Measurements from ENCODE around the gene HMGXB3. TPM values are rescaled to one million over a fixed set of nuclear protein-coding genes. Genes with fewer than 3 reads are reported as not detected.

Gene HMGXB3
- total and polyA plus RNA-seq, 4 experiments from 2014 or later: 8.5 to 35.4 (median 25.0) TPM

DNA sequence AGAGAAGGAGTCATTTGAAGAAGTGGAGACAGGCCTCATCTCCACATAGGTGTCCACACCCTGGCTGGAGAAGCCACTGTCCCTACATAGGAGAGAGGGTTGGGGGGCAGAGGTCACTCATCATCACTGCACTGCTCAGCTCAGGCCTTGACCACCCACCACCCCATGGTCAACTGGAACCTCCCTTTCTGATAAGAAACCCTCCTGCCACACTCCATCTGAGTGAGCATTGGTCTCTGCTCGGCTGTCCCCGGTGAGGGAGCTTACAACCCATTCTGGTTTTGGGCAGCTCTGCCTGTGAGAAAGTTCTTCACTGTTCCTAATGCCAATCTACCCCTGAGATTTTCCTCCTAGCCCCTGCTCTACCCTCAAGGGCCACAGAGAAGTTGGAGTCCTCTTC is 57.0 kb downstream of the HMGXB3 start:
- H3K27ac ChIP-seq (ENCODE audit: low read depth, low read length): no peak overlapping the region
- no peaks in the 10 kb centered on the region for H3K9me3 ChIP-seq (ENCODE audit: control insufficient read depth in 1 of 2, low read length in 2 of 2)
- H3K4me1 ChIP-seq (ENCODE audit: insufficient read depth, low read length): no peaks in the 10 kb centered on the region
- Mint-ChIP-seq H3K27ac (peak overlapping the region in 2 of 7 donors; percentile 2 to 58), H3K36me3 (peaks cover 11 to 30% of the 10 kb centered on the region in 2 donors), H3K4me1 (peaks cover 0 to 4% (median 1%) of the 10 kb centered on the region in 4 donors), H3K9me3 (no peaks in the 10 kb centered on the region), H3K27me3 (no peaks in the 10 kb centered on the region), H3K4me3 (no peak overlapping the region)
- H3K36me3 ChIP-seq (ENCODE audit: insufficient read depth, low read length): peaks cover 8% of the 10 kb centered on the region
- intact Hi-C loops (cut with micrococcal nuclease): no loop called here
- POLR2A ChIA-PET (ENCODE audit: partially characterized antibody): no interaction called here
- no peaks in the 10 kb centered on the region for H3K27me3 ChIP-seq (ENCODE audit: insufficient read depth, low read length)
- no peak overlapping the region for H3K4me3 ChIP-seq (ENCODE audit: low read length in 2 of 2)
- CTCF ChIA-PET (ENCODE audit: partially characterized antibody): no interaction called here
- no peak for DNase-seq

DNA sequence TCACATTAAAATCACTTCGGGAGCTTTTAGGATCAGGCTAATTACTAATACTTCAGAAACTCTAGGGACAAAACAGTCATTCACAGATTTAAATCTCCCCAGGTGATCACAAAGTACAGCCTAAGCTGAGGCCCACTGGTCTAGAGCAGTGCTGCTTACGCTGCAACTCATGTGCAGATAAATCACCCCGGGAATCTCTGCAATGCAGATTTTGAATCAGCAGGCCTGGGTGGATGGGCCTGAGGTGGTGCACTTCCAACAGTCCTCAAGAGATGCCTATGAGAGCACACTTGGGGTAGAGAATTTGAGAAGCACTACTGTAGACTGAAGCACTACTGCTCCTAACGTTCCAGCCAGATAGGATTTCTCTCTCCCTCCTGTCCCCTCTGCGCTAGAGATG is 57.5 kb downstream of the HMGXB3 start:
- no peak for DNase-seq
- Histone ChIP-seq H3K36me3 (ENCODE audit: insufficient read depth, low read length) (peaks cover 5% of the 10 kb centered on the region), H3K9me3 (ENCODE audit: control insufficient read depth in 1 of 2, low read length in 2 of 2) (no peaks in the 10 kb centered on the region), H3K4me3 (ENCODE audit: low read length in 2 of 2) (no peak overlapping the region), H3K27me3 (ENCODE audit: insufficient read depth, low read length) (no peaks in the 10 kb centered on the region), H3K27ac (ENCODE audit: low read depth, low read length) (no peak overlapping the region), H3K4me1 (ENCODE audit: insufficient read depth, low read length) (no peaks in the 10 kb centered on the region)
- ChIA-PET POLR2A (ENCODE audit: partially characterized antibody) (no interaction called here), CTCF (ENCODE audit: partially characterized antibody) (no interaction called here)
- peak overlapping the region in 2 of 7 donors; percentile 2 to 58 for H3K27ac Mint-ChIP-seq
- no peak overlapping the region for H3K4me3 Mint-ChIP-seq
- no peaks in the 10 kb centered on the region for H3K9me3 Mint-ChIP-seq
- intact Hi-C loops (cut with micrococcal nuclease): no loop called here
- peaks cover 6 to 25% of the 10 kb centered on the region in 2 donors for H3K36me3 Mint-ChIP-seq
- H3K4me1 Mint-ChIP-seq: peaks cover 0 to 4% (median 2%) of the 10 kb centered on the region in 4 donors
- H3K27me3 Mint-ChIP-seq: peaks cover 0 to 1% of the 10 kb centered on the region in 2 donors

GRCh38 chr5:150058480-150059126 is 58.1 kb downstream of the HMGXB3 start:
- Histone ChIP-seq H3K9me3 (ENCODE audit: control insufficient read depth in 1 of 2, low read length in 2 of 2) (no peaks in the 10 kb centered on the region), H3K4me1 (ENCODE audit: insufficient read depth, low read length) (no peaks in the 10 kb centered on the region), H3K27ac (ENCODE audit: low read depth, low read length) (no peak overlapping the region), H3K36me3 (ENCODE audit: insufficient read depth, low read length) (peaks cover 3% of the 10 kb centered on the region), H3K4me3 (ENCODE audit: low read length in 2 of 2) (no peak overlapping the region), H3K27me3 (ENCODE audit: insufficient read depth, low read length) (no peaks in the 10 kb centered on the region)
- no peak overlapping the region for H3K27ac Mint-ChIP-seq
- CTCF ChIA-PET (ENCODE audit: partially characterized antibody): no interaction called here
- H3K4me3 Mint-ChIP-seq: no peak overlapping the region
- H3K36me3 Mint-ChIP-seq: peaks cover under 1 to 19% of the 10 kb centered on the region in 2 donors
- peaks cover 0 to 1% of the 10 kb centered on the region in 2 donors for H3K27me3 Mint-ChIP-seq
- no peaks in the 10 kb centered on the region for H3K9me3 Mint-ChIP-seq
- DNase-seq: no peak
- intact Hi-C loops (cut with micrococcal nuclease): no loop called here
- H3K4me1 Mint-ChIP-seq: peaks cover 0 to 4% (median 2%) of the 10 kb centered on the region in 4 donors
- POLR2A ChIA-PET (ENCODE audit: partially characterized antibody): no interaction called here

GRCh38 chr5:150059623-150060022 is 59.1 kb downstream of the HMGXB3 start:
- Mint-ChIP-seq H3K36me3 (peaks cover 0 to 9% of the 10 kb centered on the region in 2 donors), H3K27me3 (peaks cover 0 to 1% of the 10 kb centered on the region in 2 donors), H3K9me3 (no peaks in the 10 kb centered on the region), H3K4me1 (peaks cover 0 to 4% (median 2%) of the 10 kb centered on the region in 4 donors), H3K27ac (no peak overlapping the region), H3K4me3 (no peak overlapping the region)
- no peak for DNase-seq
- Histone ChIP-seq H3K36me3 (ENCODE audit: insufficient read depth, low read length) (no peaks in the 10 kb centered on the region), H3K27me3 (ENCODE audit: insufficient read depth, low read length) (no peaks in the 10 kb centered on the region), H3K27ac (ENCODE audit: low read depth, low read length) (no peak overlapping the region), H3K9me3 (ENCODE audit: control insufficient read depth in 1 of 2, low read length in 2 of 2) (no peaks in the 10 kb centered on the region), H3K4me1 (ENCODE audit: insufficient read depth, low read length) (no peaks in the 10 kb centered on the region), H3K4me3 (ENCODE audit: low read length in 2 of 2) (no peak overlapping the region)
- ChIA-PET CTCF (ENCODE audit: partially characterized antibody) (no interaction called here), POLR2A (ENCODE audit: partially characterized antibody) (no interaction called here)
- intact Hi-C loops (cut with micrococcal nuclease): no loop called here

DNA sequence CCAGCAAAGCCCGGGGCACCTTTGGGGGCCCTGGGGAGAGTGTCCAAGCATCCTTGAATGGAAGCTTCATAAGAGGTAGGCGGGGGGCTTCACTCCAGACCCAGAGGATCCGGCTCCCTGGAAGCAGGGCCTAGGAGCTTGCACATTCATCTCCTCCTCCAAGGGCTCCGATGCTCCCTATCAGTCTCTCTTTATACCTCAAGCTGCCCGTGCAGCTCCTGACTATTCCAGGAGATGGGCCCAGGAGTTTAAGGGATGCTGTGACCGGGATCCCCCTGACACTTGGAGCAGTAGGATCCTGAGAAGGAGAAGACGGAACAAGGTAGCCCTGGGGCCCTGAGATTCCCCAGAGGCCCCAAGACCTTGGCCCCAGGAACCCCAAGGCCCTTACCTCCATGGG is 59.9 kb downstream of the HMGXB3 start:
- Mint-ChIP-seq H3K27ac (no peak overlapping the region), H3K4me1 (peaks cover 0 to 4% (median 2%) of the 10 kb centered on the region in 4 donors), H3K27me3 (peaks cover 0 to 1% of the 10 kb centered on the region in 2 donors), H3K4me3 (no peak overlapping the region), H3K9me3 (no peaks in the 10 kb centered on the region), H3K36me3 (peaks cover 0 to 6% of the 10 kb centered on the region in 2 donors)
- DNase-seq: no peak
- Histone ChIP-seq H3K4me1 (ENCODE audit: insufficient read depth, low read length) (no peaks in the 10 kb centered on the region), H3K4me3 (ENCODE audit: low read length in 2 of 2) (no peak overlapping the region), H3K36me3 (ENCODE audit: insufficient read depth, low read length) (no peaks in the 10 kb centered on the region), H3K27me3 (ENCODE audit: insufficient read depth, low read length) (no peaks in the 10 kb centered on the region), H3K9me3 (ENCODE audit: control insufficient read depth in 1 of 2, low read length in 2 of 2) (no peaks in the 10 kb centered on the region), H3K27ac (ENCODE audit: low read depth, low read length) (no peak overlapping the region)
- ChIA-PET POLR2A (ENCODE audit: partially characterized antibody) (no interaction called here), CTCF (ENCODE audit: partially characterized antibody) (no interaction called here)
- intact Hi-C loops (cut with micrococcal nuclease): no loop called here

GRCh38 chr5:150061538-150061995 is 61.0 kb downstream of the HMGXB3 start:
- CTCF ChIA-PET (ENCODE audit: partially characterized antibody): no interaction called here
- no peak for DNase-seq
- POLR2A ChIA-PET (ENCODE audit: partially characterized antibody): no interaction called here

GRCh38 chr5:150062216-150062922 is 61.8 kb downstream of the HMGXB3 start:
- intact Hi-C loops (cut with micrococcal nuclease): no loop called here
- no peaks in the 10 kb centered on the region for H3K27me3 ChIP-seq (ENCODE audit: insufficient read depth, low read length)
- no peak for DNase-seq
- Mint-ChIP-seq H3K4me3 (no peak overlapping the region), H3K4me1 (peaks cover 0 to 12% (median 5%) of the 10 kb centered on the region in 4 donors), H3K36me3 (no peaks in the 10 kb centered on the region), H3K9me3 (no peaks in the 10 kb centered on the region), H3K27ac (no peak overlapping the region), H3K27me3 (peaks cover 0 to 1% of the 10 kb centered on the region in 2 donors)
- H3K36me3 ChIP-seq (ENCODE audit: insufficient read depth, low read length): no peaks in the 10 kb centered on the region
- no peak overlapping the region for H3K27ac ChIP-seq (ENCODE audit: low read depth, low read length)
- POLR2A ChIA-PET (ENCODE audit: partially characterized antibody): no interaction called here
- H3K9me3 ChIP-seq (ENCODE audit: control insufficient read depth in 1 of 2, low read length in 2 of 2): no peaks in the 10 kb centered on the region
- CTCF ChIA-PET (ENCODE audit: partially characterized antibody): no interaction called here
- H3K4me1 ChIP-seq (ENCODE audit: insufficient read depth, low read length): no peaks in the 10 kb centered on the region
- no peak overlapping the region for H3K4me3 ChIP-seq (ENCODE audit: low read length in 2 of 2)

More at GRCh38 chr5:150061538-150061995, 61.0 kb downstream of the HMGXB3 start:
- H3K9me3 Mint-ChIP-seq: no peaks in the 10 kb centered on the region
- no peak overlapping the region for H3K27ac ChIP-seq (ENCODE audit: low read depth, low read length)
- no peak overlapping the region for H3K4me3 Mint-ChIP-seq
- intact Hi-C loops (cut with micrococcal nuclease): no loop called here
- H3K27ac Mint-ChIP-seq: no peak overlapping the region
- no peaks in the 10 kb centered on the region for H3K27me3 ChIP-seq (ENCODE audit: insufficient read depth, low read length)
- no peaks in the 10 kb centered on the region for H3K36me3 Mint-ChIP-seq
- H3K4me3 ChIP-seq (ENCODE audit: low read length in 2 of 2): no peak overlapping the region
- no peaks in the 10 kb centered on the region for H3K9me3 ChIP-seq (ENCODE audit: control insufficient read depth in 1 of 2, low read length in 2 of 2)
- no peaks in the 10 kb centered on the region for H3K36me3 ChIP-seq (ENCODE audit: insufficient read depth, low read length)
- peaks cover 0 to 1% of the 10 kb centered on the region in 2 donors for H3K27me3 Mint-ChIP-seq
- H3K4me1 Mint-ChIP-seq: peaks cover 0 to 4% (median 2%) of the 10 kb centered on the region in 4 donors
- no peaks in the 10 kb centered on the region for H3K4me1 ChIP-seq (ENCODE audit: insufficient read depth, low read length)

Data from CD4-positive, alpha-beta memory T cell (primary cell).